ENCODE measurements around the gene ZIK1. TPM values are rescaled to one million over a fixed set of nuclear protein-coding genes. Genes with fewer than 3 reads are reported as not detected.

Gene ZIK1
- total RNA-seq, 2 donors from 2014 or later, result 3.3 to 4.9 TPM

DNA sequence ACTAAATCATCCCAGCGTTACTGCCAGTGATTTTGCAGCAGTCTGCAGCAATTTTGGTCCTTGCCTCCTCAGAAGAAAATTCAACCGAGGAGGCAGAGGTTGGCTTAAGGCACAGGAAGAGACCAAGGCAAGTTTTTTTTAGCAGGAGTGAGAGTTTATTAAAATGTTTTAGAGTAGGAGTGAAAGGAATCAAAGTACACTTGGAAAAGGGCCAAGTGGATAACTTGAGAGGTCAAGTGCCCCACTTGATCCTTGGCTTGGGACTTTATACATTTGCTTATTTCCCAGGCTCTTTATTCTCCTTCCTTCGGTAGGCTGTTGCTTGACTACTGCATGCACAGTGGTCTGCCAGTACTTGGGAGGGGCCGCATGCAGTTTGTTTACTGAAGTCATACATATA lies 27.2 kb downstream of the ZIK1 start:
- Histone ChIP-seq H3K4me3 (no peak overlapping the region), H3K9me3 (peaks cover under 1 to 32% of the 10 kb centered on the region in 2 donors), H3K4me1 (peaks cover 0 to 16% of the 10 kb centered on the region in 2 donors), H3K27me3 (no peaks in the 10 kb centered on the region), H3K27ac (no peak overlapping the region), H3K36me3 (peaks cover 10% of the 10 kb centered on the region)
- DNase-seq (ENCODE audit: low spot score), result no peak
- TF ChIP-seq, protein P1, sequence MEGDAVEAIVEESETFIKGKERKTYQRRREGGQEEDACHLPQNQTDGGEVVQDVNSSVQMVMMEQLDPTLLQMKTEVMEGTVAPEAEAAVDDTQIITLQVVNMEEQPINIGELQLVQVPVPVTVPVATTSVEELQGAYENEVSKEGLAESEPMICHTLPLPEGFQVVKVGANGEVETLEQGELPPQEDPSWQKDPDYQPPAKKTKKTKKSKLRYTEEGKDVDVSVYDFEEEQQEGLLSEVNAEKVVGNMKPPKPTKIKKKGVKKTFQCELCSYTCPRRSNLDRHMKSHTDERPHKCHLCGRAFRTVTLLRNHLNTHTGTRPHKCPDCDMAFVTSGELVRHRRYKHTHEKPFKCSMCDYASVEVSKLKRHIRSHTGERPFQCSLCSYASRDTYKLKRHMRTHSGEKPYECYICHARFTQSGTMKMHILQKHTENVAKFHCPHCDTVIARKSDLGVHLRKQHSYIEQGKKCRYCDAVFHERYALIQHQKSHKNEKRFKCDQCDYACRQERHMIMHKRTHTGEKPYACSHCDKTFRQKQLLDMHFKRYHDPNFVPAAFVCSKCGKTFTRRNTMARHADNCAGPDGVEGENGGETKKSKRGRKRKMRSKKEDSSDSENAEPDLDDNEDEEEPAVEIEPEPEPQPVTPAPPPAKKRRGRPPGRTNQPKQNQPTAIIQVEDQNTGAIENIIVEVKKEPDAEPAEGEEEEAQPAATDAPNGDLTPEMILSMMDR (IDR thresholded peaks at IDR 0.05), result no peak

DNA sequence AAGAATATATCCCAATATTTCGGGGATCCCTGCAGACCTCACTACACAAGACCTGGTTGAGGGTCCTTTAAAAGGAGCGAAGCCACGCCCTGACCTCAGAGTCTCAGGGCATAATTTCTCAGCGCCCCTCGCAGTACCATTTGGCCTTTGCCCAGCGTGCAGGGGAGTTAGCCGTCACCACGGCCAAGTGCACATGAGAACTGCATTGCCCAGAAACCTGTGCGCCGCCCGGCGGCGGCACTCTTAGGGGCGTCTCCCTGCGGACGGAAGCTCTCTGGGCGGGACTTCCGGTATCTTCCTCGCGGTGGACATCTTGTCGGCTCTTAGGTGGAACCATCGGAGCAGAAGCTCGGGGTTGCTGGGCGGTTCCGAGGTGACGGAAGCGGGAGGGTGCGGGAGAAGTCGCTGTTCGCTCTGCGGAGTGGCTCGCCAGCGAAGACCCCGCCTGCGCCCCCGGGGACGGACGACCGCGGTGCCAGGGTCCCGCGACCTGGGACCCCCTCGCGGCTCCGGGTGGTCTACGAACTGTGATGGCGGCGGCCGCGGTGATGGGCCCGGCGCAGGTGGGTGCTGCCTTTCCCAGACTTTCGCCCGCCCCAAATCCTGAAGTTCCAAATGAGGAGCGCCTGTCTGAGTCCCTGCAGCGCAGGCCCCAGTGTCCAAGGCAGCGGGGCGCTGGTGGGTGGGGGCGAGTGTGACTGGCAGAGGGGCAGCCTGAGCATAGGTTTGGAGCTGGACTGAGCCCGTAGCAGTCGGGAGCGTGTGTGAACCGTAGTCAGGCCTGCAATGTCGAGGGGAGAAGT lies 30.2 kb downstream of the ZIK1 start, which contains the start of gene ZNF134:
ZNF134 (plus strand) TSS at position 302 of the 803 bp plus-strand sequence. CDS start 5,227 bp downstream, outside the sequence.
- H3K4me3 ChIP-seq, result peak within 1 kb of the TSS; percentile 92 to 99
- peaks cover 37% of the 10 kb centered on the region for H3K36me3 ChIP-seq
- no peaks in the 10 kb centered on the region for H3K27me3 ChIP-seq
- TF ChIP-seq, protein P1 (IDR thresholded peaks at IDR 0.05), result peak; percentile 32 to 45
- peak within 1 kb of the TSS; percentile 72 to 81 for H3K27ac ChIP-seq
- peaks cover 0 to 16% of the 10 kb centered on the region in 2 donors for H3K4me1 ChIP-seq
- peak; percentile 87 for DNase-seq (ENCODE audit: low spot score)
- H3K9me3 ChIP-seq, result peaks cover 18 to 48% of the 10 kb centered on the region in 2 donors

DNA sequence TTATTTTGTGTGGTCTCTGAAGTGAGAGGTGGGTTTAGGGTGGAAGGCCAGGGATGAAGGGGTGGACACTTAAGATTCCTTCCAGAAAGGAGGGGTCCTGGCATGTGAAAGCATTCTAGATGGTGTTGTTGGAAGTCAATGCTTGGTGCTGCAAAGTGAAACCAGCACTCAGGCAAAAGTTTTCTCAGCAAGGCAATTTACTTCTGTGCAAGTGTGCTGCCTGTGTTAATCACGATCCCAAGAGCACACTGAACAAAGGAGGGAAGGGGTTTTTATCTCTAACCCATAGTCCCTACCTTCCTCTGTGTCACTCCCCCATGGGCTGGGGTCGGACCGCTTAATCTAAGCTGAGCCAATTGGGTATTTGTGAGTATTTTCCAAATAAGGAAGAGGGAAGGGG lies 31.4 kb downstream of the ZIK1 start:
- Histone ChIP-seq H3K9me3 (peaks cover 28 to 60% of the 10 kb centered on the region in 2 donors), H3K36me3 (peaks cover 49% of the 10 kb centered on the region), H3K27ac (no peak overlapping the region), H3K4me1 (peaks cover 0 to 16% of the 10 kb centered on the region in 2 donors), H3K27me3 (no peaks in the 10 kb centered on the region), H3K4me3 (peak overlapping the region in 1 of 2 donors; percentile 92)
- TF ChIP-seq, protein P1 (IDR thresholded peaks at IDR 0.05), result no peak
- no peak for DNase-seq (ENCODE audit: low spot score)

DNA sequence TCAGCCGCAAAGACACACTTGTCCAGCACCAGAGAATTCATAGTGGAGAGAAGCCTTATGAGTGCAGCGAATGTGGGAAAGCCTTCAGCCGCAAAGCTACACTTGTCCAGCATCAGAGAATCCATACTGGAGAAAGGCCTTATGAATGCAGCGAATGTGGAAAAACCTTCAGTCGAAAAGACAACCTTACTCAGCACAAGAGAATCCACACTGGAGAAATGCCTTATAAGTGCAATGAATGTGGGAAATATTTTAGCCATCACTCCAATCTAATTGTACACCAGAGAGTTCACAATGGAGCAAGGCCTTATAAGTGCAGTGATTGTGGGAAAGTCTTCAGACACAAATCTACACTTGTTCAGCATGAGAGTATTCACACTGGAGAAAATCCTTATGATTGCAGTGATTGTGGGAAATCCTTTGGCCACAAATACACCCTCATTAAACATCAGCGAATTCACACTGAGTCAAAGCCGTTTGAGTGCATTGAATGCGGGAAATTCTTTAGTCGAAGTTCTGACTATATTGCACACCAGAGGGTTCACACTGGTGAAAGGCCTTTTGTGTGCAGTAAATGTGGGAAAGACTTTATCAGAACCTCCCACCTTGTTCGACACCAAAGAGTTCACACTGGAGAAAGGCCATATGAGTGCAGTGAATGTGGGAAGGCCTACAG lies 36.9 kb downstream of the ZIK1 start:
- peaks cover 56 to 98% of the 10 kb centered on the region in 2 donors for H3K9me3 ChIP-seq
- no peak overlapping the region for H3K4me3 ChIP-seq
- H3K27ac ChIP-seq, result no peak overlapping the region
- no peaks in the 10 kb centered on the region for H3K27me3 ChIP-seq
- DNase-seq (ENCODE audit: low spot score), result no peak
- H3K4me1 ChIP-seq, result no peaks in the 10 kb centered on the region
- TF ChIP-seq, protein P1 (IDR thresholded peaks at IDR 0.05), result no peak
- peaks cover 73% of the 10 kb centered on the region for H3K36me3 ChIP-seq

DNA sequence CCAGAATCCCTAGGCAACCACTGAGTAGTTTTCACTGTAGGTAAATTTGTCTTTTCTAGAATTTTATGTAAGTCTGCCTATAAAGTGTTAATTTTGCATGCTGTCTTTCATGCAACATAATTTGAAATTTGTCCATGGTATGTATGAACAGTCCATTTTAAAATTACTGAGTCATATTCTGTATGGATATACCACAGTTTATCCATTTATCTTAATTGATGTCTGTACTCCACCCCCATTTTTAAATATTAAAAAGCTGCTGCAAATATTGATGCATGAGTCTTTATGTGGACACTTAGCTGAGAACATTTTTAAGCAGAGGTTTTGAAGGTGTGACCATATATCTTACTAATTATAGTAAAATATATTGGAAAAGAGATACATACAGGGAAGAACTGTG lies 39.1 kb downstream of the ZIK1 start:
- H3K4me3 ChIP-seq, result no peak overlapping the region
- TF ChIP-seq, protein P1 (IDR thresholded peaks at IDR 0.05), result no peak

More for the DNA sequence above, 39.1 kb downstream of the ZIK1 start:
- Histone ChIP-seq H3K4me1 (no peaks in the 10 kb centered on the region), H3K27ac (no peak overlapping the region), H3K9me3 (peaks cover 42 to 79% of the 10 kb centered on the region in 2 donors), H3K27me3 (no peaks in the 10 kb centered on the region), H3K36me3 (peaks cover 50% of the 10 kb centered on the region)
- DNase-seq (ENCODE audit: low spot score), result no peak
